Measurements from ENCODE around the gene ZNF532.

The ZNF532 gene

GRCh38 chr18:58871514-58872420, 7.1 kb downstream of the ZNF532 start:
- no peak for DNase-seq

- no peak for DNase-seq
Observed at GRCh38 chr18:58878640-58879039, 14.0 kb downstream of the ZNF532 start.

- DNase-seq: no peak
Observed at GRCh38 chr18:58881477-58881876, 16.8 kb downstream of the ZNF532 start.

GRCh38 chr18:58882044-58882443, 17.4 kb downstream of the ZNF532 start:
- DNase-seq: no peak

GRCh38 chr18:58882686-58883085, 18.0 kb downstream of the ZNF532 start:
- DNase-seq: no peak

- DNase-seq: no peak
Observed at GRCh38 chr18:58884680-58885079, 20.0 kb downstream of the ZNF532 start.

GRCh38 chr18:58886431-58886830, 21.8 kb downstream of the ZNF532 start:
- DNase-seq: no peak

GRCh38 chr18:58886864-58887612, 22.4 kb downstream of the ZNF532 start:
- DNase-seq: no peak

GRCh38 chr18:58887613-58887963, 22.9 kb downstream of the ZNF532 start:
- DNase-seq: peak; percentile 55

GRCh38 chr18:58891776-58892175, 27.1 kb downstream of the ZNF532 start:
- no peak for DNase-seq

GRCh38 chr18:58892488-58892887, 27.8 kb downstream of the ZNF532 start:
- no peak for DNase-seq

GRCh38 chr18:58893388-58894099, 28.9 kb downstream of the ZNF532 start:
- DNase-seq: peak; percentile 26

- no peak for DNase-seq
Observed at GRCh38 chr18:58894930-58895329, 30.3 kb downstream of the ZNF532 start.

- no peak for DNase-seq
Observed at GRCh38 chr18:58895385-58895784, 30.7 kb downstream of the ZNF532 start.

- no peak for DNase-seq
Observed at GRCh38 chr18:58896268-58896667, 31.6 kb downstream of the ZNF532 start.

- no peak for DNase-seq
Observed at GRCh38 chr18:58896734-58897508, 32.2 kb downstream of the ZNF532 start.

- no peak for DNase-seq
Observed at GRCh38 chr18:58898010-58898799, 33.5 kb downstream of the ZNF532 start.

- no peak for DNase-seq
Observed at GRCh38 chr18:58900015-58900649, 35.5 kb downstream of the ZNF532 start.

- DNase-seq: no peak
Observed at GRCh38 chr18:58901143-58901542, 36.5 kb downstream of the ZNF532 start.

- no peak for DNase-seq
Observed at GRCh38 chr18:58901783-58902182, 37.1 kb downstream of the ZNF532 start.

- DNase-seq: no peak
Observed at GRCh38 chr18:58902961-58903360, 38.3 kb downstream of the ZNF532 start.
